ENCODE data around the gene FOXP1. TPM values are rescaled to one million over a fixed set of nuclear protein-coding genes. Genes with fewer than 3 reads are reported as not detected.

FOXP1 gene
- total RNA-seq, 1 donor from 2014 or later: 128 TPM

DNA sequence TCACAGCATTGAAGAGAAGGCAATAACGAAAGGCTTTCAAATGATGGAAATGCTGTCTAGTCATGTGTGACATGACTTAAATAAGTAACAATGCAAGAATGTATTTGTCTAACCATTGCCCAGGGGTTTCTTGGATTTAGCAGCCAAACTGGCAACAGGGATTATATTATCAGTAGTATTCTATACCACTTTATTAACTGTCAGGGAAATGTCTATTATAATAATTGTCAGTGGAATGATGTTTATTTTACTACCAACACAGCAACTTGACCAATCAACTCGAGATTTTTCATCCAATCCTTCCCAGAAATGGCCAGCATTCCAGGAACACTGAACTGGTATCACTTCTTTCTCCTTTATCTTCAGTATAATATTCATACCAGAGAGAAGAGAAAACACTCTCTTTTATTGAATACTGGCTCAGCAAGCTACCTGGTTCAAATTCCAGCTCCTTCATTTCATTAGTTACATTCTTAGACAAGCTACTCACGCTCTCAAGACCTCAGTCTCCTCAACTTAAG lies 66.2 kb downstream of the FOXP1 start:
- Histone ChIP-seq H3K9me3 (no peaks in the 10 kb centered on the region), H3K4me1 (no peaks in the 10 kb centered on the region), H3K27me3 (no peaks in the 10 kb centered on the region), H3K27ac (no peak overlapping the region), H3K4me3 (no peak overlapping the region), H3K36me3 (no peaks in the 10 kb centered on the region)
- TF ChIP-seq POLR2A (IDR thresholded peaks at IDR 0.05) (no peak), POLR2AphosphoS5 (IDR thresholded peaks at IDR 0.05; ENCODE audit: insufficient read depth in 1 of 2, low read depth in 1 of 2) (no peak)
- TF ChIP-seq, protein P1, sequence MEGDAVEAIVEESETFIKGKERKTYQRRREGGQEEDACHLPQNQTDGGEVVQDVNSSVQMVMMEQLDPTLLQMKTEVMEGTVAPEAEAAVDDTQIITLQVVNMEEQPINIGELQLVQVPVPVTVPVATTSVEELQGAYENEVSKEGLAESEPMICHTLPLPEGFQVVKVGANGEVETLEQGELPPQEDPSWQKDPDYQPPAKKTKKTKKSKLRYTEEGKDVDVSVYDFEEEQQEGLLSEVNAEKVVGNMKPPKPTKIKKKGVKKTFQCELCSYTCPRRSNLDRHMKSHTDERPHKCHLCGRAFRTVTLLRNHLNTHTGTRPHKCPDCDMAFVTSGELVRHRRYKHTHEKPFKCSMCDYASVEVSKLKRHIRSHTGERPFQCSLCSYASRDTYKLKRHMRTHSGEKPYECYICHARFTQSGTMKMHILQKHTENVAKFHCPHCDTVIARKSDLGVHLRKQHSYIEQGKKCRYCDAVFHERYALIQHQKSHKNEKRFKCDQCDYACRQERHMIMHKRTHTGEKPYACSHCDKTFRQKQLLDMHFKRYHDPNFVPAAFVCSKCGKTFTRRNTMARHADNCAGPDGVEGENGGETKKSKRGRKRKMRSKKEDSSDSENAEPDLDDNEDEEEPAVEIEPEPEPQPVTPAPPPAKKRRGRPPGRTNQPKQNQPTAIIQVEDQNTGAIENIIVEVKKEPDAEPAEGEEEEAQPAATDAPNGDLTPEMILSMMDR (IDR thresholded peaks at IDR 0.05): no peak
- intact Hi-C loops (cut with DNase I): no loop called here
- DNase-seq (ENCODE audit: extremely low spot score in 2 of 2): no peak

DNA sequence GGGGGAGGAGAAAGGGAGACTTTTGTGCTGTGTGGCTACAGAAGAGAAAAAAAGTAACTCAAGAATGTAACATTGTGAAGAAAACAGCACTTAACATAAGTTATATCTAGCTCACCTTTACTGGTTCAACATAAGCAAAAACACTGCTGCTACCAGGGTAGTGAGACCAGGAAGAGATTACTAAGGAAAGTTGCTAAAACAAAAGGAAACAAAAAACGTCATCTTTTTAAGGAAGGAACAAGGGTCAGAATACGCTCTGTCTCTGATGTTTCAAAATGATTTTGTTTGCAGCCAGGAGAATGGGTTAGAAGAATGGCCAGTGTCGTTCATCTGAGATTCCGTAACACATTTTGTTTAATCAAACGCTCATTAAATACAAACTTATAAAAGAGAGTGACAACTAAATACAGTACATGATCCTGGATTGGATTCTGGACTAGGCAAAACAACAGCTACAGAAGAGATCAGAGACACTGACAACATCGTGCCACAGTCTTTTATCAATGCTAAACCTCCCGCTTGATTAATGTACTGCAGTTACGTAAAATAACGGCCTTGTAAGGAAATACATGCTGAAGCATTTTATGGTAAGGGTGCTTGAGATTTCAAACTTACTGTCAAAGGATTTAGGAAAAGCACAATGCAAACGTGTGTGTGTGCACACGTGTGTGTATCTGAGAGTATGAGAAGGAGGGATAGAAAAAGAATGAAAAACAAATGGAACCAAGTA lies 67.7 kb downstream of the FOXP1 start:
- intact Hi-C loops (cut with DNase I): no loop called here
- Histone ChIP-seq H3K4me3 (no peak overlapping the region), H3K4me1 (no peaks in the 10 kb centered on the region), H3K27me3 (no peaks in the 10 kb centered on the region), H3K9me3 (no peaks in the 10 kb centered on the region), H3K27ac (no peak overlapping the region), H3K36me3 (no peaks in the 10 kb centered on the region)
- no peak for TF ChIP-seq POLR2A (IDR thresholded peaks at IDR 0.05)
- peak in 1 of 2 donors; percentile 26 for TF ChIP-seq POLR2AphosphoS5 (IDR thresholded peaks at IDR 0.05; ENCODE audit: insufficient read depth in 1 of 2, low read depth in 1 of 2)
- DNase-seq (ENCODE audit: extremely low spot score in 2 of 2): no peak

DNA sequence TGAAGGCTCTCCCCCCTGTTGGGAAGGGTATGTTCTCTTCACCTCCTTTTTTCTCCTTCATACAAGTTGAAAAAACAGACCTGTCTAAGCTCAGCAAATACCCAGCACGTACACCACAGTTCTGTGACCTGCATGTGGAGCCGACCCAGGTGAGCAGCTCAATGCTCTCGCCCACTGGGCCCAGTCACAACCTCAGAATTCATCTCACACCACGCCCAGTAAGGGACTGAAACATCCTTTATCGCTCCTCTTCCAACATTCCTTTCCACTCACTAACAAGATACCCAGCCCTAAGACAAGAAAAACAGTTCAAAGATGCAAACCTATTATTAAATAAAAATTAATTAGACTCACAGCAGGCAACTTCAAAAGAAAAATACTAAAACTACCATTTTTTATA lies 68.9 kb downstream of the FOXP1 start:
- intact Hi-C loops (cut with DNase I): no loop called here
- Histone ChIP-seq H3K9me3 (no peaks in the 10 kb centered on the region), H3K27me3 (no peaks in the 10 kb centered on the region), H3K4me1 (no peaks in the 10 kb centered on the region), H3K36me3 (no peaks in the 10 kb centered on the region), H3K4me3 (no peak overlapping the region), H3K27ac (no peak overlapping the region)
- TF ChIP-seq, protein P1 (IDR thresholded peaks at IDR 0.05): no peak
- TF ChIP-seq POLR2A (IDR thresholded peaks at IDR 0.05): no peak
- no peak for TF ChIP-seq POLR2AphosphoS5 (IDR thresholded peaks at IDR 0.05; ENCODE audit: insufficient read depth in 1 of 2, low read depth in 1 of 2)
- DNase-seq (ENCODE audit: extremely low spot score in 2 of 2): no peak

DNA sequence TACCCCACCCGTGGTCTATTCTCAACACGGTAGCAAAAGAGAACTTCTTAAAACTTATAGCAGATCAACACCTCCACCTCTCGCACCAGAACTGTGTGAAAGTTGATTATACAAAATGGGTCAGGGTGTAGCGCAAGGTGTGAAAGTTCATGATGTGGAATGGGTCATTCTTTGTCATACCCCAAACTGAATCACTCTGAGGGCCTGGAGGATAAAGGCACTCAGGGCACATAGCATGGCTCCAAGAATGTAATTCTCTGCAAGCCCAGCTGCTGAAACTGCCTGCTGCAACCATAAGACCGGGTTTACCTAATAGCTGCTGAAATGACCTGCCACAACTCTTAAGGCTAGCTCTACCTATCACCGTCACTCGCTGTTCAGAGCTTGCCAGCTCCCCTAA lies 70.0 kb downstream of the FOXP1 start:
- intact Hi-C loops (cut with DNase I): no loop called here
- Histone ChIP-seq H3K4me3 (no peak overlapping the region), H3K36me3 (no peaks in the 10 kb centered on the region), H3K27ac (no peak overlapping the region), H3K4me1 (no peaks in the 10 kb centered on the region), H3K27me3 (no peaks in the 10 kb centered on the region), H3K9me3 (no peaks in the 10 kb centered on the region)
- DNase-seq (ENCODE audit: extremely low spot score in 2 of 2): no peak
- TF ChIP-seq, protein P1 (IDR thresholded peaks at IDR 0.05): no peak
- TF ChIP-seq POLR2AphosphoS5 (IDR thresholded peaks at IDR 0.05; ENCODE audit: insufficient read depth in 1 of 2, low read depth in 1 of 2) (no peak), POLR2A (IDR thresholded peaks at IDR 0.05) (no peak)

DNA sequence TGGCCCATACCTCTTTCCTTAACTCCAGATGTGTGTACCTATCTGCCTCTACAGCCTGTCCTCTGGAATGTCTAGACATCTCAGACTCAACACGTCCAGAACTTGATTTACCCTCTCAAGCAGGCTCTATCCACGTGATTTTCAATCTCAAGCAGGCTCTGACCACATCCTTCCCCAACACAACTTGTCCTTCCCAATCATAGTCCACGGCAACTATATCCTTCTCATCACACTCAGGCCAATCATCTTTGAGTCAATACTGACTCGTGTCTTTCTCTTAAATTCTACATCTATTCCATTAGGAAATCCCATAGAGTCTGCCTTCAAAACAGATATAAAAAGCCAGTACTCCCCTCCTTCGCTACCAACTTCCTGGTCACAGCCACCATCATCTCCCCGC lies 70.4 kb downstream of the FOXP1 start:
- Histone ChIP-seq H3K4me3 (no peak overlapping the region), H3K27ac (no peak overlapping the region), H3K4me1 (no peaks in the 10 kb centered on the region), H3K27me3 (no peaks in the 10 kb centered on the region), H3K9me3 (no peaks in the 10 kb centered on the region), H3K36me3 (no peaks in the 10 kb centered on the region)
- intact Hi-C loops (cut with DNase I): no loop called here
- TF ChIP-seq POLR2AphosphoS5 (IDR thresholded peaks at IDR 0.05; ENCODE audit: insufficient read depth in 1 of 2, low read depth in 1 of 2) (no peak), POLR2A (IDR thresholded peaks at IDR 0.05) (no peak)
- TF ChIP-seq, protein P1 (IDR thresholded peaks at IDR 0.05): no peak
- DNase-seq (ENCODE audit: extremely low spot score in 2 of 2): no peak
